GM12875 (cell line): ENCODE results near the gene VEPH1.

Source experiments
- H3K4me3 ChIP-seq: one replicate; pipeline ENCODE4 v1.5.1; 2011; ENCODE audit warnings: low read depth, low read length, control low read depth
- TF ChIP-seq, protein P1 (sequence below): IDR thresholded peaks from 2 replicates; pipeline ENCODE4 v1.5.1; 2011; ENCODE audit warnings: low read depth, mild to moderate bottlenecking, control low read depth, inconsistent platforms, low read length, moderate library complexity, borderline replicate concordance; ENCODE audit not compliant: insufficient read depth

Gene VEPH1

DNA sequence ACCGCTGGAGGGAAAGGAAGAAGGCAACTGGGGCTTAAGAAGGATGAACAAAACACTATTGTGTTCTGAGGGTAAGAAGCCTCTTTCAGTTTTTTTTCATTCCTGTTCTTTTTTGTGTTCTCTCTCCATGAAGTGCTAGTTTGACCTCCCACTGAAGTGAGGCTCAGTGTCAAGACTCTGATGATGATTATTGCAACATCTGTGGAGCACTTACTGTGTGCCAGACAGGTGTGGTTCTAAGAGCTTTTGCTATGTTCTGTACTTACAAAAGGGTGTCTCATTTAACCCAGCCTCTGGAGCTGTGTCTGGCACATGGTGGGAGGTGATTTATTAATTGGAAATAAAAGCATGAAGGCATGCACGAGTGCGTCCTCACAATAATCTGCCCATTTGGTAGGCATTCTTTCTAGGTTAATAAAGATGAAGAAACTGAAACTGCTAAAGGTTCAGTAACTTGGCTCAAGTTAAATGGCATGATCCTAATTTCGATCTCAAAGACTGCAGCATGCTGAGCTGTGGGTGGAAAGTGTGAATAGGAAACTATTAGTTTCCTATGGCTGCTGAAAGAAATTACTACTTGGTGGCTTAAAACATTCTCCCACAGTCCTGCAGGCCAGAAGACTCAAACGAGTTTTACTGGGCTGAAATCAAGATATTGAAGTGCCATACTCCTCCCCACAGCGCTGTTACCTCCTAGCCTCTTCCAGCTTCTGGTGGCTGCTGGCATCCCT, 38.5 kb upstream of the VEPH1 start:
- TF ChIP-seq, protein P1, sequence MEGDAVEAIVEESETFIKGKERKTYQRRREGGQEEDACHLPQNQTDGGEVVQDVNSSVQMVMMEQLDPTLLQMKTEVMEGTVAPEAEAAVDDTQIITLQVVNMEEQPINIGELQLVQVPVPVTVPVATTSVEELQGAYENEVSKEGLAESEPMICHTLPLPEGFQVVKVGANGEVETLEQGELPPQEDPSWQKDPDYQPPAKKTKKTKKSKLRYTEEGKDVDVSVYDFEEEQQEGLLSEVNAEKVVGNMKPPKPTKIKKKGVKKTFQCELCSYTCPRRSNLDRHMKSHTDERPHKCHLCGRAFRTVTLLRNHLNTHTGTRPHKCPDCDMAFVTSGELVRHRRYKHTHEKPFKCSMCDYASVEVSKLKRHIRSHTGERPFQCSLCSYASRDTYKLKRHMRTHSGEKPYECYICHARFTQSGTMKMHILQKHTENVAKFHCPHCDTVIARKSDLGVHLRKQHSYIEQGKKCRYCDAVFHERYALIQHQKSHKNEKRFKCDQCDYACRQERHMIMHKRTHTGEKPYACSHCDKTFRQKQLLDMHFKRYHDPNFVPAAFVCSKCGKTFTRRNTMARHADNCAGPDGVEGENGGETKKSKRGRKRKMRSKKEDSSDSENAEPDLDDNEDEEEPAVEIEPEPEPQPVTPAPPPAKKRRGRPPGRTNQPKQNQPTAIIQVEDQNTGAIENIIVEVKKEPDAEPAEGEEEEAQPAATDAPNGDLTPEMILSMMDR: no peak

DNA sequence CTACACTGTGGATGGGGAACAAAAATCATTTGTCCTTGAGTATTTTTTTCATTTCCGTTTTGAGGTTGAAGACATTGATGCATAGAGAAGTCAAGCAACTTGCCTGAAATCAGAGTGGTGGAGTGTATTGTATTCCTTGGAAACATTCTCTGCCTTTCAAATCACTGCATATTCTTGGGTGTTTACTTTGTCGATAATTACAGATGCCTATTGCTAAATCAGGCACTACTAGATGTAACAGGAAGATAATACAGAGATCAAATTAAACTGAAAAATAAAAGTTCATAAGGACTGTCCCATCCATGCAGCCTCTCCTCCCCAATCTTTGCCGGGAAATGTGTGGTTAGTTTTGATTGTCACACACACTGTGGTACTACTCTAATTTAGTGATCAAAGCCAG, 37.4 kb upstream of the VEPH1 start:
- TF ChIP-seq, protein P1: no peak
- H3K4me3 ChIP-seq: no peak overlapping the region

More for the DNA sequence above, 38.5 kb upstream of the VEPH1 start:
- H3K4me3 ChIP-seq: no peak overlapping the region

DNA sequence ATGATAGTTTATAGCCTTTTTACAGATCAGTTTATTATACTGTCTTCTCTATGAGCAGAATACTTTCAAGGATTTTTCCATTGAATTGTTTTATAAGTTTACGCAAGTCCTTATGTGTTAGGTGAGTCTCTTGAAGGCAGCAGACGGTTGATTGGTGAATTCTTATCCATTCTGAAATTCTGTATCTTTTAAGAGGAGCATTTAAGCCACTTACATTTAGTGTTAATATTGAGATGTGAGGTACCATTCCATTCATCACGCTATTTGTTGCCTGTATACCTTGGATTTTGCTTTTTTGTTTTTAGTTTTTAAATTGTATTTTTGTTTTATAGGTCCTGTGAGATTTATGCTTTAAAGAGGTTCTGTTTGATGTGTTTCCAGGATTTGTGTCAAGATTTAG, 32.5 kb upstream of the VEPH1 start:
- H3K4me3 ChIP-seq: no peak overlapping the region
- TF ChIP-seq, protein P1: no peak

DNA sequence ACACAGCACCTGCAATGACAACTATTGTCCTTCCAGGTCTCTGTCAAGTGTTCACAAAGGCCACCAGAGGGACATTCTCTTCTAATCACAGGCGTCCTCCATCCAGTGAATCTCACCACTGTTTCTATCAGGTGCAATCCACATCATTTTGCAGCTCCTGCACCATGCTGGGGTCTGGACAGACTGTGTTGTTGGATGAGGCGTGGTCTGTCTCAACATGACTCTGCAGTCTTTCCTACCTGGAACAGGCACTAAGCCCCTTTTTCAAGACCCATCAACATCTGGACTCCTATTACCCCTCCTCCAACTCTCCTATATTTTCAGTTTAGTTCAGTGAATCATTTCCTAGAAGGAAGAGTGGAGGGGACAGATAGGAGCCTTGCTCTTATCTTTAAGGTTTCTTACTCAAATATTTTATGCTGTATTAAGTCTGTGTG, 31.5 kb upstream of the VEPH1 start:
- no peak overlapping the region for H3K4me3 ChIP-seq
- TF ChIP-seq, protein P1: no peak

DNA sequence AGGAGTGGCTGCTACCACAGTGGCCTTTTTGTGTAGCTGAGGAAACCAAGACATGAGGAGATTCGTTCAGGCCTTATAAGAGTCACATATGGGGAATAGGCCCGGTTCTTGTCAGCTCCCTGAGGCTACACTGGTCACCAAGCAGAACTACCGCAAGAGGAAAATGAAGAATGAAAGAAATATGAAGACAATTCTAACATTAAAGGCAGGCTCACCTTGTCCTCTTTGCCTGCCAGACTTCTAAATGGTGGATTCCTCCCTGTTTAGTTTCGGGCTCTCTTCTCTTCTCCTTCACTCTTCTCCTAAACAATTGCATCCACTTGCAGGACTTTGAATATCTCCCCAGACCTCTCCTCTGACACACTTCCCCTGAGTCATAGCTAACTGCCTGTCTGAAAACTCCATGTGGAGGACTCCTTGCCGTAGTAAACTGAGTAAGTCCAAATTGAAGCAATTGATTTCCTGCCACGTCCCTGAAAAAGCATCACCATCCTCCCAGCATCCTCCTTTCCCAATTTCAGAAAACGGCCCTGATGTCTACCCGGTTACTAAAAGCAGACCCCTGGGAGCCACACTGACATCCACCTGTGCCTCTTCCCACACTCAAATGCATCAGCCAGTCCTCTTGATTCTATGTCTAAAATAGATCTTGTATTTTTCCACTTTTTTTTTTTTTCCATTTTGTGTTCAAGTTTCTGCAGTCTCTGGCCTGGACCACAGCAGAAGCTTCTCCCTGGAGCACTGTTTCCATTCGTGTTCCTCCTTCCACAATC, 30.3 kb upstream of the VEPH1 start:
- TF ChIP-seq, protein P1: no peak
- no peak overlapping the region for H3K4me3 ChIP-seq

DNA sequence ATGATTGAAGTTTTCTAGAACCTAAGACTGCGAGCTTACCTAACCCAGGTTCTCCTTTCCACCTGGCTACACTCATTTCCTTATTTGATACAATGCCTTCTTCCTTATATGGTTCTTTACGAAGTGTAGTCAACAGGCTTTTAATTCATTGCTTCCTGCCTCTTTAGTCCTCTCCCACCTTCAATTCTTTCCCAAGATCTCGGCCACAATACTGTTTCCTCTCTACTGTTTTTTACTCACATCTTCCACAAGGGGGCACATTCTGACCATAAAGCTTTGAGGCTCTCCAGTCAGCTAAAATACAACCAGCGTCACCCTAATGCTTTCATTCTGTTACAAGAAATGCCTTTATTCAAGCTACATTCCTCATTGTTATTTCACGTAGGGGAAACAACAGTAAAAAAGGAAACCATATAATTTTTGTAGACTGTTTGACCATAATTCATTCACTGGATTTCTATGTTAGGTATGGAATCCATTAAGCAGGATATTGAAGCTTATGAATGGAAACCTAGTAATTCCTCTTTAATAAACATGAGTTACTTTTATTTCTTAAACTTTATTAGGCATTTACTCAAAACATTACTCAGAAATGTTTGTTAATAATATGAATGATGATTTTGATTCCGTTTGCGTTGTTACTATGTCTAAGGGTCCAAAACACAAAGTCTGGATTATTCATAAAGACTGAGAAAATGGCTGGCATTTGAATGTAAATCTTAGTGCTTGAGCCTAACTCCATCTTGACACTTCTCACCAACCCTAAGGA, 29.5 kb upstream of the VEPH1 start:
- no peak overlapping the region for H3K4me3 ChIP-seq
- TF ChIP-seq, protein P1: peak; percentile 65

DNA sequence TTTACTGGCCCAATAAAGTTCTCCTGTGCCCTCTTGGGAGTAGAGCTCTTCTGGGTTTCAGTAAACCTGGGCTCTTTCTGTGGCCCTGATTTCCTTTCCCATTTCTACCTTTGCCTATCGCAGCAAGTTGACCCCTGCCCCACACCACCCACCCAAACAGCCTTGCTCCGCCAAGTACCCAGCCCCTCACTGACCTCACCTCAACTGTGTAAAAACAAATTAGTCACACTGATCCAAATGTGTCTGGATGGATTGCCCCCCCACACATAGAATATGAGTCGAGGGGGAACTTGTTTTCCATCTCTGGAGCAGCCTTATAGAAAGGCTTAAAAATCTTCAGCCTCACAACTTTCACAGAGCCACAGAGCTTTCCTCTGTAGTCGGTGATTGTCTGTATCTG, 28.6 kb upstream of the VEPH1 start:
- TF ChIP-seq, protein P1: no peak
- H3K4me3 ChIP-seq: no peak overlapping the region
